Measurements from ENCODE around the gene STRBP. TPM values are rescaled to one million over a fixed set of nuclear protein-coding genes. Genes with fewer than 3 reads are reported as not detected.

STRBP gene
- total RNA-seq, 2 donors from 2014 or later = 10.0 to 12.6 TPM

- Histone ChIP-seq H3K4me1 (peaks cover 0 to 38% of the 10 kb centered on the region in 2 donors), H3K27me3 (no peaks in the 10 kb centered on the region), H3K9me3 (no peaks in the 10 kb centered on the region), H3K27ac (no peak overlapping the region), H3K4me3 (no peak overlapping the region), H3K36me3 (no peaks in the 10 kb centered on the region)
- TF ChIP-seq, protein P1, sequence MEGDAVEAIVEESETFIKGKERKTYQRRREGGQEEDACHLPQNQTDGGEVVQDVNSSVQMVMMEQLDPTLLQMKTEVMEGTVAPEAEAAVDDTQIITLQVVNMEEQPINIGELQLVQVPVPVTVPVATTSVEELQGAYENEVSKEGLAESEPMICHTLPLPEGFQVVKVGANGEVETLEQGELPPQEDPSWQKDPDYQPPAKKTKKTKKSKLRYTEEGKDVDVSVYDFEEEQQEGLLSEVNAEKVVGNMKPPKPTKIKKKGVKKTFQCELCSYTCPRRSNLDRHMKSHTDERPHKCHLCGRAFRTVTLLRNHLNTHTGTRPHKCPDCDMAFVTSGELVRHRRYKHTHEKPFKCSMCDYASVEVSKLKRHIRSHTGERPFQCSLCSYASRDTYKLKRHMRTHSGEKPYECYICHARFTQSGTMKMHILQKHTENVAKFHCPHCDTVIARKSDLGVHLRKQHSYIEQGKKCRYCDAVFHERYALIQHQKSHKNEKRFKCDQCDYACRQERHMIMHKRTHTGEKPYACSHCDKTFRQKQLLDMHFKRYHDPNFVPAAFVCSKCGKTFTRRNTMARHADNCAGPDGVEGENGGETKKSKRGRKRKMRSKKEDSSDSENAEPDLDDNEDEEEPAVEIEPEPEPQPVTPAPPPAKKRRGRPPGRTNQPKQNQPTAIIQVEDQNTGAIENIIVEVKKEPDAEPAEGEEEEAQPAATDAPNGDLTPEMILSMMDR (IDR thresholded peaks at IDR 0.05) = no peak
- DNase-seq (ENCODE audit: low spot score) = no peak
These were observed 152.3 kb downstream of the STRBP start for GRCh38 chr9:123116036-123116435.

GRCh38 chr9:123115146-123115913 lies 153.1 kb downstream of the STRBP start:
- Histone ChIP-seq H3K9me3 (no peaks in the 10 kb centered on the region), H3K4me1 (peaks cover 0 to 39% of the 10 kb centered on the region in 2 donors), H3K4me3 (no peak overlapping the region), H3K36me3 (no peaks in the 10 kb centered on the region), H3K27ac (no peak overlapping the region), H3K27me3 (no peaks in the 10 kb centered on the region)
- TF ChIP-seq, protein P1 (IDR thresholded peaks at IDR 0.05) = no peak
- no peak for DNase-seq (ENCODE audit: low spot score)

DNA sequence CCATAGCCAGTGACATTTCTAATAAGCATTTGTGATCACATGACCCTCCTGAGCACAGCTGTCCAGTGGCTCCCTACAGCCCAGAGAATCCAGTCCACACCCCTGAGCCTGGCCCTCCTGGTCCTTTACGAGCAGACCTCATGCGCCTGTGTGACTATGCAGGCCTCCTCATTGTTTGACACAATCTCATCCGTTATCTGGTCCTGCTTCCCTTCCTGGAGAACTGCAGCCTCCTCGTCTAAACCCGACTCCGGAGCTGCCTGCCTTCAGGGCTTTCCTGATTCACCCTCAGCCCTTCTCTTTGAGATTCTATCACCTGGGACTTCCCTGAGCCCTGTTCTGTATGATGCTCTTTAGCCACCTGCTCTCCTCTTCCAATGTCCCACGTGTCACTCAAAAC lies 155.2 kb downstream of the STRBP start:
- peaks cover 0 to 28% of the 10 kb centered on the region in 2 donors for H3K4me1 ChIP-seq
- no peak overlapping the region for H3K4me3 ChIP-seq
- no peak for DNase-seq (ENCODE audit: low spot score)
- H3K27ac ChIP-seq = no peak overlapping the region
- H3K36me3 ChIP-seq = peaks cover 12% of the 10 kb centered on the region
- no peaks in the 10 kb centered on the region for H3K9me3 ChIP-seq
- TF ChIP-seq, protein P1 (IDR thresholded peaks at IDR 0.05) = no peak
- H3K27me3 ChIP-seq = no peaks in the 10 kb centered on the region

GRCh38 chr9:123112015-123112975 lies 156.1 kb downstream of the STRBP start:
- no peaks in the 10 kb centered on the region for H3K27me3 ChIP-seq
- no peaks in the 10 kb centered on the region for H3K9me3 ChIP-seq
- peak overlapping the region in 1 of 2 donors; percentile 13 for H3K4me3 ChIP-seq
- H3K36me3 ChIP-seq = peaks cover 15% of the 10 kb centered on the region
- no peak for DNase-seq (ENCODE audit: low spot score)
- peak overlapping the region; percentile 41 to 59 for H3K27ac ChIP-seq
- TF ChIP-seq, protein P1 (IDR thresholded peaks at IDR 0.05) = no peak
- peaks cover 0 to 19% of the 10 kb centered on the region in 2 donors for H3K4me1 ChIP-seq

GRCh38 chr9:123111427-123112014 lies 156.9 kb downstream of the STRBP start:
- peak overlapping the region; percentile 41 to 59 for H3K27ac ChIP-seq
- no peak for DNase-seq (ENCODE audit: low spot score)
- TF ChIP-seq, protein P1 (IDR thresholded peaks at IDR 0.05) = no peak
- peak overlapping the region in 1 of 2 donors; percentile 13 for H3K4me3 ChIP-seq
- peaks cover 15% of the 10 kb centered on the region for H3K36me3 ChIP-seq
- no peaks in the 10 kb centered on the region for H3K27me3 ChIP-seq
- H3K9me3 ChIP-seq = no peaks in the 10 kb centered on the region
- peaks cover 0 to 16% of the 10 kb centered on the region in 2 donors for H3K4me1 ChIP-seq
